K562 (cell line): Measurements from ENCODE around the gene N4BP2. TPM values are rescaled to one million over a fixed set of nuclear protein-coding genes. Genes with fewer than 3 reads are reported as not detected.
A peak's percentile ranks its signal among the peaks of the same experiment; 100 is the strongest.

Experiments used
- ATF1 ChIP-seq, 2 experiments: fragments of 450-650 bp in 1 of 2; IDR thresholded peaks; 2 replicates each; pipeline ENCODE4 v1.6.1; 2016; ENCODE audit warnings: missing compliant biosample characterization in 1 of 2, missing genetic modification characterization in 1 of 2
- CEBPB ChIP-seq: fragments of 450-650 bp; IDR thresholded peaks from 2 replicates; pipeline ENCODE4 v1.6.1; 2016; ENCODE audit warnings: missing genetic modification characterization, missing compliant biosample characterization
- CREB3L1 ChIP-seq: fragments of 450-650 bp; IDR thresholded peaks from 2 replicates; pipeline ENCODE4 v1.6.1; 2014; ENCODE audit warnings: low read depth, mild to moderate bottlenecking, moderate library complexity, borderline replicate concordance
- DNMT1 ChIP-seq: fragments of 450-650 bp; IDR thresholded peaks from 2 replicates; pipeline ENCODE4 v1.6.1; 2016; ENCODE audit warnings: antibody characterized with exemption, mild to moderate bottlenecking
- HNRNPLL ChIP-seq: fragments of 200-400 bp; formaldehyde crosslinking; IDR thresholded peaks from 2 replicates; pipeline ENCODE4 v1.6.1; 2017; ENCODE audit warnings: low read length, low read depth, mild to moderate bottlenecking; ENCODE audit not compliant: poor library complexity, severe bottlenecking
- KDM5B ChIP-seq: fragments of 200-600 bp; sonication (generic); IDR thresholded peaks from 2 replicates; pipeline ENCODE4 v1.6.1; 2012; ENCODE audit warnings: low read depth, mild to moderate bottlenecking, moderate library complexity, low read length, control low read depth, inconsistent platforms; ENCODE audit not compliant: insufficient replicate concordance
- MYNN ChIP-seq, 2 experiments: sonication (generic); formaldehyde crosslinking in 1 of 2; IDR thresholded peaks; 2 replicates each; pipeline versions ENCODE4 v1.5.0 to v1.6.1; 2016 to 2020; ENCODE audit warnings: antibody characterized with exemption in 1 of 2, missing genetic modification reagents in 1 of 2
- NCOA6 ChIP-seq: fragments of 450-650 bp; IDR thresholded peaks from 2 replicates; pipeline ENCODE4 v1.6.1; 2017; ENCODE audit warnings: mild to moderate bottlenecking
- NR2C2 ChIP-seq, 2 experiments: fragments of 200-800 bp in 1 of 2; sonication (Bioruptor generic) in 1 of 2; sonication (generic) in 1 of 2; formaldehyde crosslinking in 1 of 2; IDR thresholded peaks; 2 replicates each; pipeline versions ENCODE4 v1.6.1 to v1.8.0; 2016 to 2022; ENCODE audit warnings: mild to moderate bottlenecking in 1 of 2, missing compliant biosample characterization in 1 of 2, missing genetic modification characterization in 1 of 2, missing genetic modification reagents in 1 of 2
- REST ChIP-seq, 2 experiments: fragments of 450-650 bp; formaldehyde crosslinking in 1 of 2; IDR thresholded peaks; 2 replicates each; pipeline versions ENCODE4 v1.4.0 to v1.6.1; 2014 to 2020; ENCODE audit warnings: mild to moderate bottlenecking in 2 of 2, borderline replicate concordance in 1 of 2, low read depth in 1 of 2
- RFX7 ChIP-seq: fragments of 250-450 bp; sonication (Bioruptor Pico); IDR thresholded peaks from 2 replicates; pipeline ENCODE4 v1.5.1; 2021; ENCODE audit warnings: mild to moderate bottlenecking
- SP1 ChIP-seq: sonication (generic); formaldehyde crosslinking; IDR thresholded peaks from 2 replicates; pipeline ENCODE4 v1.8.1; 2022; ENCODE audit warnings: mild to moderate bottlenecking, missing genetic modification reagents
- SRF ChIP-seq, 2 experiments: fragments of 250-450, 450-650 bp in 1 of 2; sonication (Bioruptor Pico) in 1 of 2; sonication (generic) in 1 of 2; formaldehyde crosslinking; IDR thresholded peaks; 2 replicates each; pipeline versions ENCODE4 v1.5.0 to v1.5.1; 2020 to 2022; ENCODE audit warnings: mild to moderate bottlenecking in 1 of 2, missing genetic modification reagents in 1 of 2
- TAF15 ChIP-seq: fragments of 200-400 bp; formaldehyde crosslinking; IDR thresholded peaks from 2 replicates; pipeline ENCODE4 v1.6.1; 2017; ENCODE audit warnings: mild to moderate bottlenecking, low read depth, low read length, moderate library complexity
- XRCC4 ChIP-seq: IDR thresholded peaks from one replicate; pipeline ENCODE4 v1.6.1; 2011; ENCODE audit not compliant: insufficient read depth, insufficient read length; ENCODE audit errors: extremely low read depth
- ZNF311 ChIP-seq: fragments of 250-450 bp; sonication (Bioruptor Pico); IDR thresholded peaks from 2 replicates; pipeline ENCODE4 v1.4.0; 2020; ENCODE audit warnings: mild to moderate bottlenecking, moderate library complexity
- ZNF583 ChIP-seq: fragments of 250-450 bp; sonication (Bioruptor Pico); IDR thresholded peaks from 2 replicates; pipeline ENCODE4 v1.4.0; 2020
- polyA plus RNA-seq, 8 experiments: library from polyadenylated mRNA; depleted of rRNA in 4 of 8; stranded (reverse) in 5 of 8; unstranded in 3 of 8; fragments of >200 nt; fragmentation: Nextera tagmentation in 2 of 8; fragmentation: Illumina TruSeq in 1 of 8; extraction: Ambion mirVana in 2 of 8; extraction: Trizol in 1 of 8; gene quantifications; 2 replicates each; pipeline versions ENCODE4 v1.2.1 to v1.2.3, GENCODE V29; 2011 to 2014; ENCODE audit warnings: inconsistent platforms in 1 of 8, missing spikeins in 1 of 8
- total RNA-seq, 7 experiments: library from RNA; depleted of rRNA in 6 of 7; stranded (reverse); fragments of >200 nt in 6 of 7; fragmentation: Illumina TruSeq in 2 of 7; extraction: Trizol in 2 of 7; gene quantifications; 2 replicates each; pipeline versions ENCODE4 v1.2.1 to v1.2.3, GENCODE V29; 2011 to 2021; ENCODE audit warnings: low replicate concordance in 1 of 7

The N4BP2 gene
- total and polyA plus RNA-seq, 9 of the 15 experiments (the other 6 are each of a cell fraction or from before 2014, with no cell fraction given), result 2.7 to 12.6 (median 7.6) TPM

DNA sequence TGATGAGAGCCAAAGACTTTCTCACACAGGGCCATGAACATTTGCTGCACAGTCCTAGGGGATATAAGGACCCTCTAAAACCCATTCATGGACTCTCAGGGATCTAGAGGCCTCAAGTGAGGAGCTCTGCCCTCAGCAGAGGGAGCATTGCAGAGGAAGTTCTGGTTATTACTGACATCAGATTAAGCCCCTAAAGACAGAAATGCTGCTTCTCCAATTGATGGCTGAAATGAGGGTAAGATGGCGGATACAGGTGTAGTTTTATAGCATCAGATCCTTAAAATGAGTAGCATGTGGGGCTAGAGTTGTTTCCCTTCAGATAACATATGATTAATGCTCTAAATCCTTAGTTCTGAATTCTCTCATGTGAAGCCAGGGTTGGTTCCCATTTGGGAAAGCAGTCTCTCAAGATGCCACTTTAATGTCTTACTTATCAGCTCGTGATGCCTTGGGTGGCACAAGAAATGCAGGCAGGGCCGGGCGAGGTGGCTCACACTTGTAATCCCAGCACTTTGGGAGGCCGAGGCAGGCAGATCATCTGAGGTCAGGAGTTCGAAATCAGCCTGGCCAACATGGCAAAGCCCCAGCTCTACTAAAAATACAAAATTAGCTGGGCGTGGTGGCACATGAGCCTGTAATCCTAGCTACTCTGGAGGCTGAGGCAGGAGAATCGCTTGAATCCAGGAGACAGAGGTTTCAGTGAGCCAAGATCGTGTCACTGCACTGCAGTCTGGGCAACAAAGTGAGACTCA lies 148.0 kb downstream of the N4BP2 start (continued):
- TF ChIP-seq REST (IDR thresholded peaks at IDR 0.05; ENCODE audit: borderline replicate concordance) (no peak), REST (CRISPR knock-in tag; IDR thresholded peaks at IDR 0.05; ENCODE audit: low read depth) (no peak), KDM5B (no peak), SP1 (no peak), CREB3L1 (no peak), MYNN (IDR thresholded peaks at IDR 0.05) (no peak), MYNN (CRISPR knock-in tag; IDR thresholded peaks at IDR 0.05) (no peak), ZNF583 (CRISPR knock-in tag) (peak; percentile 17; the same call in 1 of the 2 replicates), RFX7 (no peak), NR2C2 (CRISPR knock-in tag; IDR thresholded peaks at IDR 0.05) (no peak), NR2C2 (tag; IDR thresholded peaks at IDR 0.05) (0 out of 2 replicates have a peak, but pooled peaks have one; percentile 5), NCOA6 (no peak), TAF15 (no peak), DNMT1 (0 out of 2 replicates have a peak, but pooled peaks have one; percentile 16), HNRNPLL (no peak), CEBPB (no peak), ATF1 (CRISPR knock-in tag; IDR thresholded peaks at IDR 0.05) (no peak), ATF1 (tag; IDR thresholded peaks at IDR 0.05) (peak; percentile 48; the same call in 1 of the 2 replicates), SRF (CRISPR knock-in tag; IDR thresholded peaks at IDR 0.05) (peak in 1 of 2 experiments; percentile 12; a peak in 1 of 4 replicates), XRCC4 (no peak), ZNF311 (CRISPR knock-in tag) (peak; percentile 61; the same call in 1 of the 2 replicates)
